ENCODE data around the gene NOS3. TPM values are rescaled to one million over a fixed set of nuclear protein-coding genes. Genes with fewer than 3 reads are reported as not detected.
A peak's percentile ranks its signal among the peaks of the same experiment; 100 is the strongest.

NOS3 gene
- total and polyA plus RNA-seq, 12 donors = 10.0 to 53.3 (median 13.3) TPM

- Histone ChIP-seq H3K36me3 (peaks cover 0 to 23% (median 0%) of the 10 kb centered on the region in 9 donors), H3K9me3 (no peaks in the 10 kb centered on the region), H3K27me3 (peaks cover 0 to 19% (median 8%) of the 10 kb centered on the region in 7 donors), H3K4me1 (peaks cover 5 to 75% (median 47%) of the 10 kb centered on the region in 9 donors), H3K27ac (peak overlapping the region in 1 of 10 donors; percentile 26), H3K4me3 (no peak overlapping the region)
- 67 to 77% methylated on average over 6 of the region's 6 CpGs for WGBS, 2 donors
- ATAC-seq = no peak
- intact Hi-C loops (cut with DNase I) = loop anchor here in 2 of 10 donors (10.0 kb wide), 2 partner anchors 47 to 117 kb away; no protein-coding TSS in a partner anchor
- TF ChIP-seq CTCF (IDR thresholded peaks at IDR 0.05) = no peak
- DNase-seq = no peak
Measured at GRCh38 chr7:151012031-151012692, 21.3 kb downstream of the NOS3 start.

- H3K36me3 ChIP-seq = peaks cover 0 to 23% (median 0%) of the 10 kb centered on the region in 9 donors
- peaks cover 0 to 26% (median 16%) of the 10 kb centered on the region in 7 donors for H3K27me3 ChIP-seq
- DNase-seq (no peak), ATAC-seq (peak in 2 of 8 donors; percentile 8 to 15)
- H3K27ac ChIP-seq = peak overlapping the region in 1 of 10 donors; percentile 20
- H3K4me1 ChIP-seq = peaks cover 3 to 74% (median 43%) of the 10 kb centered on the region in 9 donors
- peak in 8 of 9 donors; percentile 25 to 56 (median 44) for TF ChIP-seq CTCF (IDR thresholded peaks at IDR 0.05)
- H3K9me3 ChIP-seq = no peaks in the 10 kb centered on the region
- peak overlapping the region in 6 of 10 donors; percentile 11 to 46 (median 30) for H3K4me3 ChIP-seq
- 38 to 40% methylated on average over 23 of the region's 23 CpGs for WGBS, 2 donors
- intact Hi-C loops (cut with DNase I) = loop anchor here in 2 of 10 donors (1.0 to 10.0 kb wide), 3 partner anchors 48 to 118 kb away; no protein-coding TSS in a partner anchor
Measured at GRCh38 chr7:151012911-151013347, 22.1 kb downstream of the NOS3 start.

GRCh38 chr7:151013356-151013732, 22.5 kb downstream of the NOS3 start:
- Histone ChIP-seq H3K9me3 (no peaks in the 10 kb centered on the region), H3K36me3 (peaks cover 0 to 23% (median 0%) of the 10 kb centered on the region in 9 donors), H3K27ac (no peak overlapping the region), H3K4me1 (peaks cover 7 to 74% (median 43%) of the 10 kb centered on the region in 9 donors), H3K27me3 (peaks cover 0 to 30% (median 19%) of the 10 kb centered on the region in 7 donors), H3K4me3 (peak overlapping the region in 9 of 10 donors; percentile 11 to 47 (median 36))
- intact Hi-C loops (cut with DNase I) = loop anchor here in 2 of 10 donors (1.0 to 10.0 kb wide), 3 partner anchors 49 to 119 kb away; no protein-coding TSS in a partner anchor
- DNase-seq (no peak), ATAC-seq (peak in 2 of 8 donors; percentile 4)
- WGBS, 2 donors = 19 to 33% methylated on average over 21 to 26 of the region's 26 CpGs
- TF ChIP-seq CTCF (IDR thresholded peaks at IDR 0.05) = no peak

DNA sequence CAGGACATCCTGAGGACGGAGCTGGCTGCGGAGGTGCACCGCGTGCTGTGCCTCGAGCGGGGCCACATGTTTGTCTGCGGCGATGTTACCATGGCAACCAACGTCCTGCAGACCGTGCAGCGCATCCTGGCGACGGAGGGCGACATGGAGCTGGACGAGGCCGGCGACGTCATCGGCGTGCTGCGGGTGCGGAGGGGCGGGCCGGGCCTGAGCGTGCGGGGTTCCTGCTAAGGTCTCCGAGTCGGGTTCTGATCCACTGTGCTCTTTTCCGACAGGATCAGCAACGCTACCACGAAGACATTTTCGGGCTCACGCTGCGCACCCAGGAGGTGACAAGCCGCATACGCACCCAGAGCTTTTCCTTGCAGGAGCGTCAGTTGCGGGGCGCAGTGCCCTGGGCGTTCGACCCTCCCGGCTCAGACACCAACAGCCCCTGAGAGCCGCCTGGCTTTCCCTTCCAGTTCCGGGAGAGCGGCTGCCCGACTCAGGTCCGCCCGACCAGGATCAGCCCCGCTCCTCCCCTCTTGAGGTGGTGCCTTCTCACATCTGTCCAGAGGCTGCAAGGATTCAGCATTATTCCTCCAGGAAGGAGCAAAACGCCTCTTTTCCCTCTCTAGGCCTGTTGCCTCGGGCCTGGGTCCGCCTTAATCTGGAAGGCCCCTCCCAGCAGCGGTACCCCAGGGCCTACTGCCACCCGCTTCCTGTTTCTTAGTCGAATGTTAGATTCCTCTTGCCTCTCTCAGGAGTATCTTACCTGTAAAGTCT, 23.1 kb downstream of the NOS3 start:
- Histone ChIP-seq H3K9me3 (no peaks in the 10 kb centered on the region), H3K4me1 (peaks cover 9 to 74% (median 42%) of the 10 kb centered on the region in 9 donors), H3K36me3 (peaks cover 0 to 23% (median 0%) of the 10 kb centered on the region in 9 donors), H3K27ac (peak overlapping the region in 2 of 10 donors; percentile 28 to 73), H3K27me3 (peaks cover 0 to 35% (median 24%) of the 10 kb centered on the region in 7 donors), H3K4me3 (peak overlapping the region in 9 of 10 donors; percentile 11 to 47 (median 36))
- 35 to 38% methylated on average over 55 of the region's 55 CpGs for WGBS, 2 donors
- peak; percentile 62 to 68 for DNase-seq
- intact Hi-C loops (cut with DNase I) = loop anchor here in 2 of 10 donors (1.0 to 10.0 kb wide), 3 partner anchors 49 to 119 kb away; no protein-coding TSS in a partner anchor
- peak in 1 of 9 donors; percentile 16 for TF ChIP-seq CTCF (IDR thresholded peaks at IDR 0.05)
- peak in 5 of 8 donors; percentile 2 to 26 (median 9) for ATAC-seq

All from heart right ventricle (tissue), 16 donors.